ENCODE data around the gene SHISA3.

SHISA3 gene

DNA sequence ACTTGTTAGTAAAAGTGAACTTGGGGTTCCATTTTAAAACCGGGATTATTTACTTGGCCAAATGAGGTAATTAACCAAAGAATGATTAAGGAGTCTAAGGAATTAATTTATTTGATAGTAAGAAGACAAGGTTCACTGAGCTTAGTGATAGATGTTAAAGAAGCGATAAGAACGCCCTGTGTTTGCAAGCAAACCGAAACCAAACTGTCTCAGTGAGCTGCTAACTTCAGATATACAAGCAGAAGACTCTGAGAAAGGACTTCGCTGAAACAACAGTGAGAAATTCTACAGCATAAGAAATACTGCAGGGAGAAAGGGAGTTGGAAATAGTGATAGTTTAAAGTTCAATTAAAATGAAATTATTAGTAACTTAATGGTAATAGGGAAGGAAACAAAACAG is 37.6 kb upstream of the SHISA3 start:
- TF ChIP-seq, protein P1, sequence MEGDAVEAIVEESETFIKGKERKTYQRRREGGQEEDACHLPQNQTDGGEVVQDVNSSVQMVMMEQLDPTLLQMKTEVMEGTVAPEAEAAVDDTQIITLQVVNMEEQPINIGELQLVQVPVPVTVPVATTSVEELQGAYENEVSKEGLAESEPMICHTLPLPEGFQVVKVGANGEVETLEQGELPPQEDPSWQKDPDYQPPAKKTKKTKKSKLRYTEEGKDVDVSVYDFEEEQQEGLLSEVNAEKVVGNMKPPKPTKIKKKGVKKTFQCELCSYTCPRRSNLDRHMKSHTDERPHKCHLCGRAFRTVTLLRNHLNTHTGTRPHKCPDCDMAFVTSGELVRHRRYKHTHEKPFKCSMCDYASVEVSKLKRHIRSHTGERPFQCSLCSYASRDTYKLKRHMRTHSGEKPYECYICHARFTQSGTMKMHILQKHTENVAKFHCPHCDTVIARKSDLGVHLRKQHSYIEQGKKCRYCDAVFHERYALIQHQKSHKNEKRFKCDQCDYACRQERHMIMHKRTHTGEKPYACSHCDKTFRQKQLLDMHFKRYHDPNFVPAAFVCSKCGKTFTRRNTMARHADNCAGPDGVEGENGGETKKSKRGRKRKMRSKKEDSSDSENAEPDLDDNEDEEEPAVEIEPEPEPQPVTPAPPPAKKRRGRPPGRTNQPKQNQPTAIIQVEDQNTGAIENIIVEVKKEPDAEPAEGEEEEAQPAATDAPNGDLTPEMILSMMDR (IDR thresholded peaks at IDR 0.05; ENCODE audit: extremely low read depth, insufficient read depth, missing control alignments) = no peak
- in situ Hi-C loops (cut with MboI; ENCODE audit: low pct_unique_long_range_greater_than_20kb, low sequenced_read_pairs, unreplicated experiment) = no loop called here
- DNase-seq (ENCODE audit: low spot score) = no peak

DNA sequence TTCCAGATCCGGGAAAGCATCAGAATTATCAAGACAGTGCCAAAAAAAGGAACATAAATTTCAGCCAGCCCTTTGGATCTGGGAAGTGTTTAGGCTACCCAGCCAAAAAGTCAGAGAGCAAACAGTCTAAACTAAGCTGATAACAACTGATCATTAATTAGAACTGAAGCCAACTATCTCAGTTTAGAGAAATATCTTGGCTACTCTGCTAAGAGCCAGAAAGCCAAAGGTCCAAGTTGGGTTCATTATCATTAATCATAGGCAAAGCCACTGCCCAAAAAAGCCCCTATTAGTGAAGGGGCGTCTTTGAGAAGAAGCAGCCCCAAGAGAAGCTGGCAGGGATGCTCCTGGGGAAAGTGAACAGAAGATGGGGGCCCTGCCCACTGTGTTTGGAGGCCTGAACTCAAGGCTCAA is 37.0 kb upstream of the SHISA3 start:
- TF ChIP-seq, protein P1 (IDR thresholded peaks at IDR 0.05; ENCODE audit: extremely low read depth, insufficient read depth, missing control alignments) = no peak
- in situ Hi-C loops (cut with MboI; ENCODE audit: low pct_unique_long_range_greater_than_20kb, low sequenced_read_pairs, unreplicated experiment) = no loop called here
- no peak for DNase-seq (ENCODE audit: low spot score)

DNA sequence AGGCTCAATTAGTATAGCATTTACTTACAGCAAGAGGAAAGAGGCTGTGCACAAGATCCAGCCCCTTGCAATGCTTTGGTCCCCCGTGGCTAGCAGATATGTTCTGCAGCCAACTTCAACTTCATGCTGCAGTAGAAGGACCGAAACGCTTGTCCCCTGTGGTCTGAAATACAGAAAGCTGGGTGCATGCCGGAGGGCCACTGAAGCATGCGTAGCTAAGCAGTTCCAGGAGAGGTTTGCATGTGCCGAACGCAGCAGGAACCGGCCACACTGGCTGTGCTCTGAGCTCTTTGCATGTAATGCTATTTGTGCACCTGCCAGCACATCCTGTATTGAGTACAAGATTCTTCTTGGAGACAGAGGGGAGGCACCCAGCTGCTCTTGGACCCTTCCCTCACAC is 35.8 kb upstream of the SHISA3 start:
- in situ Hi-C loops (cut with MboI; ENCODE audit: low pct_unique_long_range_greater_than_20kb, low sequenced_read_pairs, unreplicated experiment) = no loop called here
- TF ChIP-seq, protein P1 (IDR thresholded peaks at IDR 0.05; ENCODE audit: extremely low read depth, insufficient read depth, missing control alignments) = no peak
- no peak for DNase-seq (ENCODE audit: low spot score)

DNA sequence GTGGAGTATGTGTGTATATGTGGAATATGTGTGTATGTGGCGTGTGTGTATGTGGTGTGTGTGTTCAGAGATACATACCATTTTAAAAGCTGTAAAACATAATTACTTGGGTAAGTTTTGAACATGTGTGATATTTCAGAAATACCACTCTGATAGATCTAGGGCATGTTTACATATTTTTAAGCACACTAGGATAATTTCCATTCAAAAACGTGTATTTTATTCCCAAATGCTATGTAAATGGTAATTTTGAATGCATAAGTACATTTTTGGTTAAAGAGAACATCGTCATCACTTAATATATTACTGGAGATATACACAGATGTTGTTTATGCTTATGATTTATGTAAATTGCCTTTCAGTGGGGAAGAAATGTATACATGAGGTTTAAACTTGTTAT is 34.7 kb upstream of the SHISA3 start:
- in situ Hi-C loops (cut with MboI; ENCODE audit: low pct_unique_long_range_greater_than_20kb, low sequenced_read_pairs, unreplicated experiment) = no loop called here

DNA sequence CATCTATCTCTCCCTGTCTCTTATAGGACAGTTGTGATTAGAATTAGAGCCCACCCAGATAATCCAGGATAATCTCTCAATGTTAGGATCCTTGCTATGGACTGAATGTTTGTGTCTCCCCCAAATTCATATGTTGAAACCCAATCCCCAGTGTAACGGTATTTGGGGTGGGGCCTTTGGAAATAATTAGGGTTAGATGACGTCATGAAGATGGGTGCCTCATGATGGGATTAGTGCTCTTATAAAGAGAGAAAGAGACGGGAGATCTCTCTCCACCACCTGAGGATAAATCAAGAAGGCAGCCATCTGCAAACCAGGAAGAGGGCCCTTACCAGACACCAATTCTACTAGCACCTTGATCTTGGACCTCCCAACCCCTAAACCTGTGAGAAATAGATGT is 33.7 kb upstream of the SHISA3 start:
- in situ Hi-C loops (cut with MboI; ENCODE audit: low pct_unique_long_range_greater_than_20kb, low sequenced_read_pairs, unreplicated experiment) = no loop called here
- TF ChIP-seq, protein P1 (IDR thresholded peaks at IDR 0.05; ENCODE audit: extremely low read depth, insufficient read depth, missing control alignments) = no peak
- DNase-seq (ENCODE audit: low spot score) = no peak

More for the DNA sequence above, 34.7 kb upstream of the SHISA3 start:
- DNase-seq (ENCODE audit: low spot score) = no peak
- TF ChIP-seq, protein P1 (IDR thresholded peaks at IDR 0.05; ENCODE audit: extremely low read depth, insufficient read depth, missing control alignments) = no peak

DNA sequence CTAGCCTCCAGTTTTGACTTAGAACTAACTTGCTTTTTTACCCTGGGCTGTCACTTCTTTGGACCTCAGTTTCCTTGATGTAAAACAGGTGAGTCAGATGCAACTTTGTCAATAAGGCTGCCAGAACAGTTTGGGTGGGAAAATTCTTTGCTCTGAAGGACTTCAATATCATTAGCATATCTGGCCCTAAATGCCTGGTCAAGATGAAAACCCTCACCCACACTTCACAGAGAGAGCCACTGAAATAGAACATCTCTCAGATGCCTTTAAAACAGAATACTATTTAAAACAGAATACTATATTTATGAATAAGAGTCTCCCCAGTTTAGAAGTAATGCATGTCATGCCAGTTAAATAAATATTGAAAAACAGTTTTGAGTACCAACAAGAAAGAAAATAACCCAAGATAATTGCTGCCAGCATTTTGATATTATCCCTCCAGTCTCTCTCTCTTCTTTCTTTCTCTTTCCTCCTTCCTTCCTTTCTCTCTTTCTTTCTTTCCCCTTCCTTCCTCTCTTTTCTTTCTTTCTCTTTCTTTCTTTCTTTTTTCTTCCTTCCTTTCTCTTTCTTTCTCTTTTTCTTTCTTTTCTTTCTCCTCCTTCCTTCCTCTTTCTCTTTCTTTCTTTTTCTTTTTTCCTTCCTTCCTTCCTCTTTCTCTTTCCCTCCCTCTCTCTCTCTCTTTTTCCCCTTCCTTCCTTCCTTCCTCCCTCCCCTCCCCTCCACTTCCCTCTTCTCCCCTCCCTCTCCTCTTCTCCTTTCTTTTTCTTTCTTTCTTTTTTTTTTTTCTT is 32.8 kb upstream of the SHISA3 start:
- no peak for DNase-seq (ENCODE audit: low spot score)
- TF ChIP-seq, protein P1 (IDR thresholded peaks at IDR 0.05; ENCODE audit: extremely low read depth, insufficient read depth, missing control alignments) = no peak
- in situ Hi-C loops (cut with MboI; ENCODE audit: low pct_unique_long_range_greater_than_20kb, low sequenced_read_pairs, unreplicated experiment) = no loop called here
